Thyroid gland (tissue), 4 donors: ENCODE results near the gene TMEM44.

Experiments
- CTCF ChIP-seq, 6 experiments: fragments of 200-600 bp in 3 of 6; fragments of 450-650 bp in 3 of 6; sonication (generic) in 3 of 6; IDR thresholded peaks; one replicate each; pipeline ENCODE4 v1.5.1; 2016 to 2019; ENCODE audit warnings: antibody characterized with exemption in 6 of 6, mild to moderate bottlenecking in 2 of 6, inconsistent platforms in 1 of 6, moderate library complexity in 1 of 6
- POLR2A ChIP-seq, 2 donors: fragments of 450-650 bp; IDR thresholded peaks; one replicate each; pipeline ENCODE4 v1.6.1; 2017; ENCODE audit warnings: antibody characterized with exemption in 2 of 2, mild to moderate bottlenecking in 2 of 2, moderate library complexity in 1 of 2

GRCh38 chr3:194540274-194540905 lies 92.8 kb downstream of the TMEM44 start:
- TF ChIP-seq POLR2A (IDR thresholded peaks at IDR 0.05) (no peak), CTCF (IDR thresholded peaks at IDR 0.05) (no peak)
